AG04449 (cell line): ENCODE results near the gene ATXN1.

Experiments used
- CTCF ChIA-PET: fragments of 350-600 bp; formaldehyde crosslinking; extraction: SDS; loops from one replicate; lab custom pipeline; 2021; ENCODE audit warnings: antibody characterized with exemption; lab: Yijun Ruan, JAX
- POLR2A ChIA-PET: fragments of 400-600, 350-600 bp; formaldehyde crosslinking; extraction: SDS; loops from one replicate; lab custom pipeline; 2020; ENCODE audit warnings: antibody characterized with exemption, inconsistent platforms; lab: Yijun Ruan, JAX
- DNase-seq: peaks from one replicate; pipeline ENCODE4 v3.0.0-alpha.2; 2010; ENCODE audit warnings: low read depth, low spot score
- H3K4me3 ChIP-seq: 2 replicates; pipeline ENCODE4 v1.5.1; 2011; ENCODE audit warnings: low read depth, mild to moderate bottlenecking, control low read depth, low read length
- CTCF ChIP-seq: IDR thresholded peaks from one replicate; pipeline ENCODE4 v1.5.1; 2011; ENCODE audit warnings: mild to moderate bottlenecking, moderate library complexity, low read length, control low read depth, inconsistent platforms; ENCODE audit not compliant: insufficient read depth; ENCODE audit errors: missing control alignments

The ATXN1 gene

GRCh38 chr6:16570221-16570553 is 191.1 kb downstream of the ATXN1 start:
- no peak for TF ChIP-seq CTCF
- ChIA-PET POLR2A (no interaction called here), CTCF (interaction anchor here (1.7 kb wide), 1 partner anchor 18 kb away, joined by 3 read pairs; no protein-coding TSS in a partner anchor)
- no peak for DNase-seq
- no peak overlapping the region for H3K4me3 ChIP-seq

- DNase-seq: no peak
- ChIA-PET CTCF (no interaction called here), POLR2A (no interaction called here)
- no peak overlapping the region for H3K4me3 ChIP-seq
- TF ChIP-seq CTCF: no peak
Measured at GRCh38 chr6:16568128-16568527, 193.1 kb downstream of the ATXN1 start.

- ChIA-PET POLR2A (no interaction called here), CTCF (no interaction called here)
- DNase-seq: no peak
- no peak overlapping the region for H3K4me3 ChIP-seq
- no peak for TF ChIP-seq CTCF
Measured at GRCh38 chr6:16567071-16567470, 194.2 kb downstream of the ATXN1 start.

- H3K4me3 ChIP-seq: no peak overlapping the region
- ChIA-PET CTCF (interaction anchor here (1.0 kb wide), 1 partner anchor 401 kb away, joined by 3 read pairs; no protein-coding TSS in a partner anchor), POLR2A (interaction anchor here (0.7 to 1.4 kb wide), 3 partner anchors 23 to 114 kb away, joined by 3 to 4 read pairs (median 3); no protein-coding TSS in a partner anchor)
- TF ChIP-seq CTCF: no peak
- DNase-seq: no peak
Measured at GRCh38 chr6:16564436-16564835, 196.8 kb downstream of the ATXN1 start.

GRCh38 chr6:16563628-16564240 is 197.5 kb downstream of the ATXN1 start:
- POLR2A ChIA-PET: interaction anchor here (0.7 to 1.4 kb wide), 2 partner anchors 72 to 113 kb away, joined by 3 read pairs; no protein-coding TSS in a partner anchor
- TF ChIP-seq CTCF: no peak
- CTCF ChIA-PET: interaction anchor here (1.6 kb wide), 1 partner anchor 10 kb away, joined by 3 read pairs; no protein-coding TSS in a partner anchor
- H3K4me3 ChIP-seq: no peak overlapping the region
- no peak for DNase-seq

GRCh38 chr6:16562498-16562897 is 198.8 kb downstream of the ATXN1 start:
- CTCF ChIA-PET: interaction anchor here (1.6 kb wide), 1 partner anchor 11 kb away, joined by 3 read pairs; no protein-coding TSS in a partner anchor
- H3K4me3 ChIP-seq: no peak overlapping the region
- TF ChIP-seq CTCF: no peak
- DNase-seq: no peak
- POLR2A ChIA-PET: no interaction called here
